ENCODE data around the gene CNKSR3.
A peak's percentile ranks its signal among the peaks of the same experiment; 100 is the strongest.

Gene CNKSR3

DNA sequence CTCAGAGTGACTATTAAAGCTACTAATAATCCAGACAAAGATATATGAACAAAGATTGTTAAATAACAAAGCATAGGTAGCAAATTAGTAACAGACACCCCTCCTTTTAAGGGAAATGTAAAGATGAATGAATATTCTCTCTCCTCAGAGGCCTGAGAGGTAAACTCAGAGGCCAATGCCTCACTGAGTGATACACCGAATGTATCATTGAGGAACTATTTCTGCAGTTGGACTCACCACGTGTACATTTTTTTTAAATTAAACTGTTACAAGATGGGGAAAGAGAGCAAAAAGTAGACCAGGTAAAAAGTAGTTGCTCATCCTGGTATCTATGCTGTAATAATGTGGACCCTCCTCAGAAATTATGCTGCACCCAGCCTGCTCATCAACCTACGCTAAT, 81.6 kb downstream of the CNKSR3 start:
- H3K4me3 ChIP-seq (ENCODE audit: low read depth, low read length), result no peak overlapping the region
- no peak for DNase-seq (ENCODE audit: low read depth)
- TF ChIP-seq, protein P1, sequence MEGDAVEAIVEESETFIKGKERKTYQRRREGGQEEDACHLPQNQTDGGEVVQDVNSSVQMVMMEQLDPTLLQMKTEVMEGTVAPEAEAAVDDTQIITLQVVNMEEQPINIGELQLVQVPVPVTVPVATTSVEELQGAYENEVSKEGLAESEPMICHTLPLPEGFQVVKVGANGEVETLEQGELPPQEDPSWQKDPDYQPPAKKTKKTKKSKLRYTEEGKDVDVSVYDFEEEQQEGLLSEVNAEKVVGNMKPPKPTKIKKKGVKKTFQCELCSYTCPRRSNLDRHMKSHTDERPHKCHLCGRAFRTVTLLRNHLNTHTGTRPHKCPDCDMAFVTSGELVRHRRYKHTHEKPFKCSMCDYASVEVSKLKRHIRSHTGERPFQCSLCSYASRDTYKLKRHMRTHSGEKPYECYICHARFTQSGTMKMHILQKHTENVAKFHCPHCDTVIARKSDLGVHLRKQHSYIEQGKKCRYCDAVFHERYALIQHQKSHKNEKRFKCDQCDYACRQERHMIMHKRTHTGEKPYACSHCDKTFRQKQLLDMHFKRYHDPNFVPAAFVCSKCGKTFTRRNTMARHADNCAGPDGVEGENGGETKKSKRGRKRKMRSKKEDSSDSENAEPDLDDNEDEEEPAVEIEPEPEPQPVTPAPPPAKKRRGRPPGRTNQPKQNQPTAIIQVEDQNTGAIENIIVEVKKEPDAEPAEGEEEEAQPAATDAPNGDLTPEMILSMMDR (conservative IDR thresholded peaks at IDR 0.05; ENCODE audit: low read depth, low read length), result no peak

DNA sequence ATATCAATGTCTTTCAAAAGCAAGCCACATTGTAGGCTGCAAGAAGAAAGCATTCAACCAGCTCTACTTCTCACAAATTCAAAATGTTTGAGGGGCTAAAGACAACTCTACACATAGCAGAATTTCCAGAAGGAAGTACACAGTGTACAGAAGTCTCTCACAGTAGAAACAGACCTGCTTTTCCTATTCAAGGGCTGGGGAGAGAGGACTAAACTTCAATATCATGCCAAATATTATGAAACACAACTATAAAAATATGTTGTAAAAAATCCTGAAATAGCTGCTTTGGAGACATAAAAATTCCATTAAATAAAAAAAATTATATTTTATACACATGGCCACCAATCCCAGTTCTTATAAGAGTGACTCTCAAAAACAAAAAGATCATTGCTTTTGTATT, 83.0 kb downstream of the CNKSR3 start:
- TF ChIP-seq, protein P1 (conservative IDR thresholded peaks at IDR 0.05; ENCODE audit: low read depth, low read length), result no peak
- H3K4me3 ChIP-seq (ENCODE audit: low read depth, low read length), result no peak overlapping the region
- DNase-seq (ENCODE audit: low read depth), result no peak

DNA sequence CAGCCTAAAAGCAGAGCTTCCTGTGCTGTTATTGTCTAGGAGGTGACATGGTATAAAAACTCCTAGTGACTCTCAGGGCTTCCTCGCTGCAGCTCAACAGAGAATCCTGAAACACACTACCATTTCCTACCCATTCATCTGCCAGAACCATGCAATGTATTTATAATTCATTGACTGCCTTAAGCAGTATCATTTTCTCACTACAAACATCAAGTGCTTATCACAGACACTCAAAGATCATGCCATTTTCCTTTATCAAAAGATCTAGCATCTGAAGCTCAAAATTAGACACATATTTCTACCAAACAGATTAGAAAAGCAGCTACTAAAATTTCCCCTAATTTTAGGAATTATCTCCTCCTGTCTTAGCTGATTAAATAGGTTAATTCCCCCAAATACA, 83.5 kb downstream of the CNKSR3 start:
- H3K4me3 ChIP-seq (ENCODE audit: low read depth, low read length), result no peak overlapping the region
- TF ChIP-seq, protein P1 (conservative IDR thresholded peaks at IDR 0.05; ENCODE audit: low read depth, low read length), result no peak
- no peak for DNase-seq (ENCODE audit: low read depth)

DNA sequence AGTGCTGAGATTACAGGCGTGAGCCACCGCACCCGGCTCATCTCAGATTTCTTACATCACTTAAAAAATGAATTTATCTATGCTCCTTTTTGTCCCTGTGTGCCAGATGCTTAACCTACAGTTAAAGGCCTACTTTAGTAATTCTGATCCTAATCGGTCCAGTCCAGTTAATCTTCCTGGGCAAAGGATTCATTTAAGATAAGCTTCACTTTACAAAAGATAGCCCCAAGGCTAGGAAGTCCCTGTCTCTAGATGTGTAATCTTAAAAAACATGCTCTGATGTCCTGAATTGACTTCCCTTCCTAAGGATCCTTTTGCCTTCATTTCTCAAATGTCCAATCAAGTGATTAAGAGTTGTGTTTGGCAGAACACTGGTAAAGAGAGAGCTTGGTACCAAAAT, 85.5 kb downstream of the CNKSR3 start:
- TF ChIP-seq, protein P1 (conservative IDR thresholded peaks at IDR 0.05; ENCODE audit: low read depth, low read length), result no peak

DNA sequence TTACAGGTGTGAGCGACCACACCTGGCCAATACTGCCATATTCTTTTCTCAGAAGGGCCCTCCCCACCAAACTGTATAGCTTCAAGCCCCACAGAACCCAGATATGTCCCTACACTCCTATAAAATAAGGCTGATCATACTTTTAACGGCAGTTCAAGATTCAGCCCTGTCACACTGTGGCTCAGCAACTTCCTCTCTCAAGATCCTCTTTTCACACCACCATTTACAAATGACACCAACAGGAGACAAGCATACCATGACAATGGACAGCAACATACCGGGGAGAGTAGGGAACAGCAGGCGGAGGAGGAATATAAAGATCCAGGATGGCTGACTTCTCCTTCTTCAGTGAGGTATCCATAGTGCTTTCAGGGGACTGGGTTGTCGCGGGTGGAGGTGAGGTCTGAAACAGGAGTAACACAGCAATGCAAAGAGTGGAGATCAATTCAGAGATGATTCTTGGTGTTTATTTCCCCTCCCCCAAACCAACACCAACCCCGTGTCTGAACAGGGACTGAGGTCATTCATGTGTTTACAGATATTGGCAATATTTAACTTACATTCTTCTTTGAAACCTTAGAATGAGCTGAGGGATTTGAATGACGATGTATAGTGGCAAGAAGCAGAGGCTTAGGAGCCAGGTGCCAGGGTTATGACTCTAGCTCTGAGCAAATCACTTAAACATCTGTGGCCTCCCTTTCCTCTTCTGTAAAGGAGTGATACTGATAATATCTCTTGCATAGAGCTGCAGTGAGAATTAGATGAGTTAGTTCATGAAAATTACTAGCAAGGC, 96.3 kb downstream of the CNKSR3 start:
- no peak overlapping the region for H3K4me3 ChIP-seq (ENCODE audit: low read depth, low read length)
- DNase-seq (ENCODE audit: low read depth), result peak; percentile 34
- TF ChIP-seq, protein P1 (conservative IDR thresholded peaks at IDR 0.05; ENCODE audit: low read depth, low read length), result no peak

More for the DNA sequence above, 85.5 kb downstream of the CNKSR3 start:
- no peak overlapping the region for H3K4me3 ChIP-seq (ENCODE audit: low read depth, low read length)
- no peak for DNase-seq (ENCODE audit: low read depth)

DNA sequence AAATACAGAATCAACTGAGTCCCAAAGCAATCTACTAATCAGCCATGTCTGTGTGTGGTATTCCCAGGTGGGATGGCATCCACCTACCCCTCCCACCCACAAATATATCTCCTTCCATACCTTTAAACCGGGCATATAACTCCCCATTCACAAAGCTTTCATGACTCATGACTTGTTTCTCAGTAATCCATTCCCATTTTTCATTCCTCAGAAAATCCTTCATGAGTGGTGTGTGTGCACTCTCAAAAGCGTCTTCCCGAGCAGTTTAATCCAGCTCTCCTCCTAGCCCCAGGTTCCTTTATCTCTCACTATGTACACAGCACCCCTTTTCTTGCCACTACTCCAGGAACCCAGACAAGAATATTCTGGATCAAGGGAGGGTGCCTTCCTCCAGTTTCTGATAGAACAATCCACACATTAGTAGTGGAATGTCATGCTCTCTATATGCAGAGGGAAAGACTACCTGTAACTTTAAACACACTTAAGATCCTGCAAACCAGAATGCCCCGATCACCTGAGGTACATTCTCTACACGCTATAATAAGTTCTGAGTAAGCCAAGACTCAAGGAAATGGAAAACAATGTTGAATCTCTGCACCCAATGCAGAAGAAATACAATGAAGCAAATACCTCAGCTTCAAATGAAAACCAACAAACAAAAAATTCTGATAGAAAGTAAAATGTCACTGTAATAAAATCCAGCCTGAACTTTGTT, 98.2 kb downstream of the CNKSR3 start:
- TF ChIP-seq, protein P1 (conservative IDR thresholded peaks at IDR 0.05; ENCODE audit: low read depth, low read length), result no peak
- no peak for DNase-seq (ENCODE audit: low read depth)

More for the DNA sequence above, 98.2 kb downstream of the CNKSR3 start:
- no peak overlapping the region for H3K4me3 ChIP-seq (ENCODE audit: low read depth, low read length)
